ENCODE results near the gene PRKG1.

DNA sequence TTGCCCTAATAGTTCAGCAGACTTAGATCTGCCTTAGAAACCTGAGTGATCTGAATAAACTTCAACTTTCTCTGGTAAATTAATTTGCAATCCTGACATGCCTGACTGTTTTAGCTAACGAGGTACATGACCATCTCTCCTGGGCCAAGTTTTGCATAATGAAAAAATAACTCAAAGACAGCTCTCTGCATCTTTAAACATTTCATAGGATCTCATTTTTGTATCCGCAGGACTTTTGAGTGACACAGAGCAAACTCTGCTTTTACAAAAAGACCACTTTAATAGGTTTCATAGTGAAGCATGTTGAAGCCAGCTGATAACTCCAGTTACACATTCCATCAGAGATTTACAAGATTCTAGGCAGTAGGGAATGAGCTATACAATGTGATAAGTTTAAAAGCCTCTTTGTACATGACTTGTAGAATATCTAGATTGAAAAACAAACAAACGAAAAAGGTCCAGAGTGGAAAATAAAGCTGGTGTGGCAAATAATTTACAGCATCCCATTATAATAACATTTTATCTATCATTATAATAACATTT, 2.1 kb downstream of the PRKG1 start:
- TF ChIP-seq EZH2phosphoT487 (IDR thresholded peaks at IDR 0.05; ENCODE audit: insufficient read depth, low read depth) (no peak), EZH2 (IDR thresholded peaks at IDR 0.05; ENCODE audit: insufficient read depth, poor library complexity, severe bottlenecking) (no peak)

All from GM23248 (cell line).